A172 (cell line): ENCODE measurements around the gene TARBP2. TPM values are rescaled to one million over a fixed set of nuclear protein-coding genes. Genes with fewer than 3 reads are reported as not detected.

Source experiments
- total RNA-seq: library from RNA; depleted of rRNA; stranded (reverse); fragments of >200 nt; shearing (Covaris generic); gene quantifications from 2 replicates; pipeline ENCODE4 v1.2.3, GENCODE V29; 2014; rRNA removed

Gene TARBP2
- total RNA-seq, 1 experiment from 2014 or later, result 53.2 TPM

Other genes starting within 250 kb of the TARBP2 start
- gene ESPL1, start 233.0 kb upstream of the TARBP2 start, total RNA-seq, result 19.1 and 29.4 TPM in 2 replicates
- 407 and 456 TPM in 2 replicates for gene PFDN5, start 205.7 kb upstream of the TARBP2 start, total RNA-seq
- gene MYG1, start 201.6 kb upstream of the TARBP2 start, total RNA-seq, result 65.1 and 74.0 TPM in 2 replicates
- 48.4 and 62.9 TPM in 2 replicates for gene AAAS, start 179.7 kb upstream of the TARBP2 start, total RNA-seq
- gene SP7, start 164.9 kb upstream of the TARBP2 start, total RNA-seq, result 0.05 TPM in 1 of 2 replicates, not detected in the other
- gene SP1, start 121.1 kb upstream of the TARBP2 start, total RNA-seq, result 30.2 and 32.8 TPM in 2 replicates
- 0.57 TPM in 1 of 2 replicates, not detected in the other for gene AMHR2, start 77.4 kb upstream of the TARBP2 start, total RNA-seq
- gene PRR13, start 59.5 kb upstream of the TARBP2 start, total RNA-seq, result 75.2 and 180 TPM in 2 replicates
- 107 and 137 TPM in 2 replicates for gene PCBP2, start 49.2 kb upstream of the TARBP2 start, total RNA-seq
- gene MAP3K12, start 1.8 kb upstream of the TARBP2 start, total RNA-seq, result 14.0 and 14.7 TPM in 2 replicates
- not detected in 2 replicates for gene NPFF, start 6.2 kb downstream of the TARBP2 start, total RNA-seq
- 3.9 and 9.2 TPM in 2 replicates for gene ATF7, start 125.1 kb downstream of the TARBP2 start, total RNA-seq
- 393 and 458 TPM in 2 replicates for gene ATP5MC2, start 174.8 kb downstream of the TARBP2 start, total RNA-seq
- gene CALCOCO1, start 226.2 kb downstream of the TARBP2 start, total RNA-seq, result 36.8 and 40.2 TPM in 2 replicates